ENCODE data around the gene KLHL29. TPM values are rescaled to one million over a fixed set of nuclear protein-coding genes. Genes with fewer than 3 reads are reported as not detected.

The KLHL29 gene
- total and polyA plus RNA-seq, 10 of the 15 experiments (the other 5 are each of a cell fraction or from before 2014, with no cell fraction given), result 1.4 to 19.5 (median 6.1) TPM

GRCh38 chr2:23557455-23557854 is 172.5 kb downstream of the KLHL29 start:
- no peaks in the 10 kb centered on the region for H3K27me3 ChIP-seq (replicated peaks in 1 of 2; ENCODE audit: control insufficient read depth in 2 of 2, insufficient read depth in 2 of 2, low read length in 1 of 2)
- ChIA-PET SMC1A (ENCODE audit: uncharacterized antibody, unreplicated experiment) (interaction anchor here (1.5 kb wide), 1 partner anchor 9 kb away, joined by 4 read pairs; no protein-coding TSS in a partner anchor), POLR2A (no interaction called here), CTCF (no interaction called here), RAD21 (ENCODE audit: unreplicated experiment) (no interaction called here)
- H3K27ac ChIP-seq (ENCODE audit: control insufficient read depth, insufficient read depth), result no peak overlapping the region
- H3K36me3 ChIP-seq (ENCODE audit: control insufficient read depth in 2 of 2, insufficient read depth in 2 of 2, low read length in 1 of 2), result peaks cover 0 to 2% of the 10 kb centered on the region in 2 experiments; a peak in 2 of 4 replicates
- WGBS (ENCODE audit: insufficient coverage, insufficient replicate concordance, low lambda C conversion rate, missing lambda C conversion rate), result 69% methylated on average over 9 of the region's 9 CpGs
- in situ Hi-C loops (cut with MboI), result no loop called here
- TF ChIP-seq KAT2A (conservative IDR thresholded peaks at IDR 0.05; ENCODE audit: control insufficient read depth, low read depth, low read length) (no peak), ZBTB40 (IDR thresholded peaks at IDR 0.05; ENCODE audit: borderline replicate concordance) (no peak), FOS (IDR thresholded peaks at IDR 0.05; ENCODE audit: borderline replicate concordance, extremely low read depth, insufficient read length) (no peak), GABPA (IDR thresholded peaks at IDR 0.05; ENCODE audit: low read depth) (no peak), RCOR1 (conservative IDR thresholded peaks at IDR 0.05; ENCODE audit: low read depth, low read length) (no peak), MYC (IDR thresholded peaks at IDR 0.05; ENCODE audit: insufficient read depth, insufficient read length, insufficient replicate concordance, low read length, severe bottlenecking) (no peak), ATF7 (IDR thresholded peaks at IDR 0.05; ENCODE audit: low read depth) (no peak), POLR2AphosphoS5 (IDR thresholded peaks at IDR 0.05; ENCODE audit: low read length) (no peak), E2F8 (IDR thresholded peaks at IDR 0.05; ENCODE audit: low read depth, partially characterized antibody) (no peak)
- H3K9me3 ChIP-seq (replicated peaks; ENCODE audit: control insufficient read depth, insufficient read depth, low read length), result no peaks in the 10 kb centered on the region
- intact Hi-C loops (cut with micrococcal nuclease; ENCODE audit: unreplicated experiment), result no loop called here
- ATAC-seq (no peak), DNase-seq (ENCODE audit: low read depth, low spot score) (no peak), FAIRE-seq (no peak)
- H3K4me2 ChIP-seq (ENCODE audit: control insufficient read depth, insufficient read depth), result no peak overlapping the region
- no TSS peak for BruUV-seq (replicated peaks)
- no peak overlapping the region for H2AFZ ChIP-seq (ENCODE audit: control insufficient read depth, low read depth, low read length)
- H3K4me3 ChIP-seq, result no peak overlapping the region
- H4K20me1 ChIP-seq (ENCODE audit: control insufficient read depth, insufficient read depth), result no peaks in the 10 kb centered on the region
- no peak overlapping the region for H3K9ac ChIP-seq (ENCODE audit: control insufficient read depth, insufficient read depth, low read length)
- H3K4me1 ChIP-seq (ENCODE audit: control insufficient read depth, insufficient read depth, low read length), result no peaks in the 10 kb centered on the region
- H3K79me2 ChIP-seq (ENCODE audit: control insufficient read depth, insufficient read depth, low read length), result no peaks in the 10 kb centered on the region
